Right kidney (tissue), 9 donors: ENCODE measurements around the gene ADGRG7.
"Not testable (repeated sequence)": the region's sequence is repeated elsewhere in the genome, so short reads cannot be mapped to it uniquely, and the experiment has no call there.

ENCODE experiments used
- DNase-seq: peaks from one replicate; pipeline ENCODE4 v3.0.0-alpha.2; 2016
- long read RNA-seq, 8 donors: transcript quantifications; one replicate each; lab custom pipeline, GENCODE V29; 2026

ADGRG7 gene, protein sequence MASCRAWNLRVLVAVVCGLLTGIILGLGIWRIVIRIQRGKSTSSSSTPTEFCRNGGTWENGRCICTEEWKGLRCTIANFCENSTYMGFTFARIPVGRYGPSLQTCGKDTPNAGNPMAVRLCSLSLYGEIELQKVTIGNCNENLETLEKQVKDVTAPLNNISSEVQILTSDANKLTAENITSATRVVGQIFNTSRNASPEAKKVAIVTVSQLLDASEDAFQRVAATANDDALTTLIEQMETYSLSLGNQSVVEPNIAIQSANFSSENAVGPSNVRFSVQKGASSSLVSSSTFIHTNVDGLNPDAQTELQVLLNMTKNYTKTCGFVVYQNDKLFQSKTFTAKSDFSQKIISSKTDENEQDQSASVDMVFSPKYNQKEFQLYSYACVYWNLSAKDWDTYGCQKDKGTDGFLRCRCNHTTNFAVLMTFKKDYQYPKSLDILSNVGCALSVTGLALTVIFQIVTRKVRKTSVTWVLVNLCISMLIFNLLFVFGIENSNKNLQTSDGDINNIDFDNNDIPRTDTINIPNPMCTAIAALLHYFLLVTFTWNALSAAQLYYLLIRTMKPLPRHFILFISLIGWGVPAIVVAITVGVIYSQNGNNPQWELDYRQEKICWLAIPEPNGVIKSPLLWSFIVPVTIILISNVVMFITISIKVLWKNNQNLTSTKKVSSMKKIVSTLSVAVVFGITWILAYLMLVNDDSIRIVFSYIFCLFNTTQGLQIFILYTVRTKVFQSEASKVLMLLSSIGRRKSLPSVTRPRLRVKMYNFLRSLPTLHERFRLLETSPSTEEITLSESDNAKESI
- long read RNA-seq, donor 1, result 0 reads
- long read RNA-seq, donor 2, result 0 reads
- long read RNA-seq, donor 3, result 0 reads
- long read RNA-seq, donor 4, result 0 reads
- long read RNA-seq, donor 5, result 0 reads
- long read RNA-seq, donor 6, result 0 reads
- long read RNA-seq, donor 7, result 0 reads
- long read RNA-seq, donor 8, result 0 reads

GRCh38 chr3:100609305-100609704, at the start of gene ADGRG7:
Gene ADGRG7 (plus strand): TSS chr3:100609601. CDS start chr3:100609857, 256 bp downstream.
- DNase-seq, result no peak

- no peak for DNase-seq
These were observed 49.0 kb upstream of the ADGRG7 start for GRCh38 chr3:100560426-100560825.

DNA sequence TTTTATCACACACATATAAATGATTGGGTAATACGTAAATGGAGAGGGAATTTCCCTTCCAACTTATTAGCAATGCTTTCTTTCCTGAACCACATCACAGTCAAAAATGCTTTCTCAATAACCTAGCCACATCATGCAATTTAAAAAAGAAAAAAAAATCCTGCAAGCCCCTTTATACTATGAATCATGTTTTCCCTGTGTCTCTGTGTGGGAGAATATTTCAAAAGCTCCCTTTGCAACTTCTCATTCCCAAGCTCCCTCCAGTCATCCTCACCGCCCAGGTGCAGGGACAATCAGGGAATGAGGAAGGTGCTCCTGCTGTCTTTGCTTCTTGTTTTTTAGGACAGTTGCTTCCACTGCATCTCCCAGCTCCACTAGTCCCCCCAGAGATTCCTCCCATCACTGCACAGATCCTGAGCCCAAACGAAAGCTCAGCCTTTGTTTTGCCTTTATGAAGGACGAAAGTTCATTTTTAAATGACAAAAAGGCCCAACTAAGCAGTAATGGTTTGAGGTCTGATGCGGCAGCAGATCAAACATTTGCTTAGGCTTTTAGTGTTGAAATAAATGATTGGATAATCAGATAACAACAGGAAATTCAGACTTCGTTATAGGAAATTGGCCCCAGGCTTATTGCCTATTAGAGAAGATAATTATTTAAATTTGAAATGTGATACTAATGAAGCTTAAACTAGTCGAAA, 47.8 kb upstream of the ADGRG7 start:
- no peak for DNase-seq

DNA sequence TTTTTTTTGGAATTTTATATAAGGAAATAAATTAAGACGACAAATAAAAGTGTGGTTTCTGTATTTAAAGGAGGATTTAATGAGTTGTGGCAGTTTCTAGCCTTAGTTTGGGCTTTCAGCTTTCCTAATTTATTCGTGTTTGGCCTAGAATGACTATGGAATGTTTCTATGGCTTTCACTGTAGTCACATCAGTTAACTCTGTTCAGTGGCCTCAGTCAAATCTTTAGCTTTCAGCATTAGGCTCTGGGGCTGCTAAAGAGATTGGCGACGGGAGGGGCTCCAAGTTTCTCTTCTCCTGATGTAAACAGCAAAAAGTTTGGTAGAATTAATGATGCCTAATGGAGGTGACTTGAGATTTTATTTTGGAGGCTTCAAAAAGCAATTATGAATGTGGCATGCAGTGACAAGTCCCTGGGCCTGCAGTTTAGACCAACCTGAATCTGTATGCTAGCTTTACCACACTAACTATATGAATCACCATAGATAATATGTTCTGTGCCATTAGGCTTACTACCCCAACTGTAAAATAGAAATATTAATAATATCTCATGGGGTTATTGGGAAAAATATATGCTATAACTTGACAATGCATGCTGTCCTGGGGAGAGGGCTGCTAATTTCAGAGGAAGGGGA, 47.1 kb upstream of the ADGRG7 start:
- DNase-seq, result no peak

GRCh38 chr3:100563228-100563627, 46.2 kb upstream of the ADGRG7 start:
- DNase-seq, result no peak

DNA sequence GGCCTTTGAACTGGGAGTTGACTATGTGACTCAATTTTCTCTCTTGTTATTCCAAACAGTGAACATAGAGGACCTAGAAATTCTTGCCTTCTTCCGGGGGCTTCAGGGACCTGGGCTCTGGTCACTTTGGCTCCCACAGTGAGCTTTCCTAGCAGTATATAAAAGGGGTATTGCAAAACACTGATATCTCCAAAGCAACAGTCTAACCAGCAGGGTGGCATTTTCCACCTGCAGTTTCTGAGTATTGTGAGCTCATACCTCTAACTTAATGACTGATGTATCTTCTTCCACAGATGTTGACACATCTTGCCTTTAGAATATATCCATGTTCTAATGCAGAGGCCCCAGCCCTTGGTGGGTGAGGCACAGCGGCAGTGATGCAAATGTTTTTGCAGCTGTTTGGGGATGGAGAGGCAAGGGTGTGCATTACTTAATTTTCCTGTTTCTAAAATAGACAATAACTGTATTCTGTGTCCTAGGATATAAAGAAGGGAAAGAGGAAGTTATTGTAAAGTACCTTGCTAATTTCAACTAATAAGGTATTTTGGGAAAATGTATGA, 45.7 kb upstream of the ADGRG7 start:
- DNase-seq, result no peak

DNA sequence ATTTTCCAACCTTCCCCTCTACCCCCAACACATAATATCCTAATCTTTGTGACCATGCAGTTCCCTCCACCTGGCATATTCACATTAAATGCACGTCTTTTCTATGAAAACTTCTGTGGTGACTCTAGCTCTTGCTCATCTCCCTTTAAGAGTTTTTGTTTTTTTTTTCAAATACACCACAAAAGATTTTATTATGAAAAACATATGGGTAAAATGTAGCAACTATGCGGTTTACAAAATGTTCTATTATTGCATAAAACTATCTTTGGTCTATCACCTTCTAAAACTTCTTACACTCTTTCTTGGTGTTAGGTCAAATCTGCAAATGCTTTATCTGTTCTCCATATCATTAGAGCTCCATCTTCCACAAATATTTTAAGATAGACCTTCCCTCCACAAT, 38.6 kb upstream of the ADGRG7 start:
- DNase-seq, result no peak

GRCh38 chr3:100574536-100574935, 34.9 kb upstream of the ADGRG7 start:
- no peak for DNase-seq

- DNase-seq, result no peak
These were observed 33.7 kb upstream of the ADGRG7 start for GRCh38 chr3:100575704-100576103.

DNA sequence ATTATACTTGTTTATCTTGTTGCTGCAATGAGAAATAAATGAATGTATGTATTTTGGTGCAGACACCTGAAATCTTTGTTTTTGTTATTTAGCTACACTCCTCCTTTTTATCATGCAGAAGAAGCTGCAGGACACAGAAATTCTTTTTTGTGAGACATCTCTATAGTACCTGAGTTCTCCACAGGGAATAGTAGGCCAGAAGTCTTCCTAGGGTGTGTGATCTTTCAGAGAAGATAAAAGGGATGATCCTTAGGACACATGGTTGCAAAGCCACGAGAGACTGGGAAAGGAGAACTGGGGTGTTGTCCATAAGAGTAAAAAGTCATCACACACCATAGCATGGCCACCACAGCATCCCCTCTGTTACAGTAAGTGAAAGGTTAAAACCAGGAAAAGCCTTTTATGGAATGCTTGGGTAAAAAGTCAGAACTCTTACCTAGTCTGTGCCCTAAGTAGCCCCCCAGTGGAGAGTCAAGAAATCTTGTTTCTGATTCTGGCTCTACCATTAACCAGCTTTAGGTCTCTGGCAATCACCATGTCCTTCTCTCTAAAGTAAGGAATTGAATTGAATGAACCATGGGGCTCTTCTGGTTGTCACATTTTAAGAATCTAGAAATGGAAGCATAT, 31.9 kb upstream of the ADGRG7 start:
- DNase-seq, result no peak

GRCh38 chr3:100578646-100579045, 30.8 kb upstream of the ADGRG7 start:
- no peak for DNase-seq

DNA sequence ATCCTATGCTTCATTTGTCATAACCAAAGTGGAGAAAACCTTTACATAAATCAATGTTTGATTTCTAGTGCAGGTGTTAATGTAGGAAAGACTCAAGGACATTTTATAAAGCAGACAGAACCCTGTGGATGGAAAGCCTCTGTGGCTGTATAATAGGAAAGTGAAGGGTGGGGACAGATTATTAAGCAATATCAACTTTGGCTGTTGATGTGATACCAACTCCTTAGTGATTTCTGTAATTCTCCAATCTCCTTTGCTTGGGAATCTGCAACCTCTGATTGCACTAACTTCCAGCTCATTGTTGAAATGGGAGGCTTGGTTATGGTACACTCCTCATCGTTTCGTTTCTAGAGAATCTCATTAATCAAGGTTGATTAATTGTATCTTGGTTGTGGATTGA, 29.3 kb upstream of the ADGRG7 start:
- DNase-seq, result no peak

- DNase-seq, result no peak
These were observed 27.8 kb upstream of the ADGRG7 start for GRCh38 chr3:100581650-100582049.

DNA sequence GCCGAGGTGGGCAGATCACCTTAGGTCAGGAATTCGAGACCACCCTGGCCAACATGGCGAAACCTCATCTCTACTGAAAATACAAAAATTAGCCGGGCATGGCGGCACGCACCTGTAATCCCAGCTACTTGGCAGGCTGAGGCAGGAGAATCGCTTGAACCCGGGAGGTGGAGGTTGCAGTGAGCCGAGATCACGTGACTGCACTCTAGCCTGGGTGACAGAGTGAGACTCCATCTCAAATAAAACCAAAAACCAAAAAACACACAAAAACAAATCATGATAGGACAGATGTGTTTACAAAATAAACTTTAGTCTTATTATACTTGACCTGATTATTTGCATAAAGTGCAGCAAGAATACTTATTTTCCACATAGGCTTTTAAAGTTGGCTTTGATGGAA, 27.2 kb upstream of the ADGRG7 start:
- DNase-seq, result not testable (repeated sequence)

DNA sequence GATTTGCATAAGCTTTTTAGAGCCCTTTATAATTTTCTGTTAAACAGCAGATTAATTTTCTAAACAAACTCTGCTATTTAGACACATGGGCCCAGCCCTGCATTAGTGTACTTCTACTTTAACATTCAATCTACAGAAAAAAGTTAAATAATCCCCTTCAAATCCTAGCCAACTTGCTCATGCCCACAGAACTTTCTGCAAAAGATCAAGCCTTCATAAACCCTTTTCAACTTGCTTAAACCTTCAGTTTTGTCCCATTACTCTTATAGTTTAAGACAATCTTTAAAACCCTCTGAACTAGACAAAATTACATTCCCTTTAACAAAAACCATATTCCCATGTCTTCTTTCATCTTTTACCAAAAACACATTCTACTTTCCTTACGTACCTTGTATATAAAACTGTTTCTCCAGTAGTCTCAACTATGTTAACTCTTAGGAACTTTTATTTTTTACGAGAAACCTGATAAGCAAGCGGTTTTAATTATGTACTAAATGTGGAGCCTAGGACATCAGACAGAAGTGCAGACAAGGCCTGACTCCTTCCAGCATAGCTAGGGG, 25.2 kb upstream of the ADGRG7 start:
- DNase-seq, result no peak

- no peak for DNase-seq
These were observed 22.6 kb upstream of the ADGRG7 start for GRCh38 chr3:100586832-100587231.

DNA sequence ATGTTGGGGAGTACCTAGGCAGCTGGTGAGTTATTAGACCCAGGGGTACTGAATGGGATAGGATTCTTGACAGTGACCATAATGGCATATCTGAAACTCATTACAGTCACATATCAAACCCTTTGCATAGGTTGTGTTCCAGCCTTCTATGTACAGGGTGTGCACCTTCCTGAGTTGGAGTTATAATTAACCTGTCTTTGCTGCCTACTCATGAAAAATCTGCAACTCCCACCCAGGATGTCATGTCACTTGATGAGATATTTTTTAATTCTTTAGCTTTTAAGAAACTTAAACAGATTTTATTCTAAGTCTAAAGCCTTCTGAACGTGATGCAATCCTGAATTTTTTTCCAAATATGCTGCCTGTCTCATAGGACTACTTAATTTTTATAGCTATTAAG, 21.1 kb upstream of the ADGRG7 start:
- DNase-seq, result no peak

DNA sequence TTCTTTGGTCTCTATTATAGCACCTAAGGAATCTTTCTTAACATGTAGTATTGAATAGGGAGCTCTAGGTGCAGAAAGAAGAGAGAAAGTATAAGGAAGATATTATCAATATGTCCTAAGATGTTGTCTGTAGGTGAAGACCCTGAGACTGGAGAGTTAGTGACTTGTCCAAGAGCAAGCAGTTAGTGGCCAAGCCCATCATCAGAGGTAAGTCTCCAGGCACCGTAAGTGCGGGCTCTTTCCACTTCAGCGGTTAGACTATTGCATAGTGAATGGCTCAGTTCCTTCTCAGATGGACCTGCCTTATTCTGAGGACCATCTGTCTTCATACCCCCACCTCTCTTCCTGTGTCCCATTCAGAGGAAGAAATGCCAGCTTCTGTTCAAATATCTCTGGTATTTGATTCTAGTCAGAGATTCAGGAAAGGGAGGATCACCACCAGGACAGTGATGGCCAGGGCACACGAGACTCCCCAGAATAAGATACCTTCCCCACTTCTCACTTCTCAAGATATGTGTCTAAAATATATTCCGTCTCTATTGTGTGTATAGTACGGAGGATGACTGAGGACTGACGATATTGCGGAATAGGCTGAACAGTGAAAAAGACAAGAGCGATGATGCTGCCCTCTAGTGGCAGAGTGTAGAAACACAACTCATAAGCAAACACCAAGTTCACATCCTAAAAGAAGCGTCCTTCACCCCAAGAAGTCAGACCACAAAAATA, 19.1 kb upstream of the ADGRG7 start:
- peak; percentile 32 for DNase-seq

DNA sequence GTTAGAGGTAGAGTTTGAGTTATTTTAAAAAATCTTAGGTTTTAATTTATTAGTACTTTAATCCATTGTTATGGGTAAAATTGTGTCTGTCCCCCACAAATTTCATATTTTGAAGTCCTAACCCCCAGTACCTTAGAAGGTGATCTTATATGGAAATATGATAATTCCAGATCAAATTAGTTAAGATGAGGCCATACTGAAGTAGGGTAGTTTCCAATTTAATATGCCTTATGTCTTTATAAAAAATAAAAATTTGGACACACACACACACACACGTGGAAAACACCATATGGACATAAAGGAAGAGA, 18.6 kb upstream of the ADGRG7 start:
- DNase-seq, result no peak

- no peak for DNase-seq
These were observed 18.0 kb upstream of the ADGRG7 start for GRCh38 chr3:100591411-100591810.
